ENCODE results near the gene SEC23B. TPM values are rescaled to one million over a fixed set of nuclear protein-coding genes. Genes with fewer than 3 reads are reported as not detected.

SEC23B gene
- total RNA-seq, 1 experiment from 2014 or later = 85.8 TPM

- Histone ChIP-seq H3K4me3 (replicated peaks in 1 of 2; ENCODE audit: low read depth in 1 of 2, low read length in 2 of 2) (no peak overlapping the region), H4K20me1 (ENCODE audit: insufficient read depth) (no peaks in the 10 kb centered on the region), H3K9me3 (ENCODE audit: control insufficient read depth in 1 of 2, insufficient read depth in 1 of 2, low read depth in 1 of 2, low read length in 2 of 2) (no peaks in the 10 kb centered on the region), H3K4me1 (ENCODE audit: control insufficient read depth in 1 of 2, insufficient read depth in 2 of 2, low read length in 2 of 2) (peaks cover 8 to 17% of the 10 kb centered on the region in 2 experiments; a peak in 3 of 4 replicates), H3K79me2 (ENCODE audit: insufficient read depth, low read length) (peaks cover 36% of the 10 kb centered on the region), H2AFZ (ENCODE audit: low read depth, low read length, poor library complexity, severe bottlenecking) (no peak overlapping the region), H3K36me3 (ENCODE audit: control insufficient read depth in 1 of 2, insufficient read depth in 2 of 2, low read length in 2 of 2) (no peaks in the 10 kb centered on the region; a peak in 1 of 4 replicates), H3K9ac (ENCODE audit: low read length) (no peak overlapping the region), H3K27me3 (ENCODE audit: insufficient read depth, low read length) (no peaks in the 10 kb centered on the region), H3K9me2 (ENCODE audit: insufficient read depth) (no peaks in the 10 kb centered on the region), H3K27ac (ENCODE audit: low read depth, low read length) (no peak overlapping the region), H3K4me2 (ENCODE audit: low read length) (no peak overlapping the region; the same call in 1 of the 2 replicates)
- ChIA-PET RAD21 (ENCODE audit: low non-redundant PET in 1 of 2, low total read pairs in 2 of 2, uncharacterized antibody in 2 of 2, unreplicated experiment in 2 of 2) (no interaction called here), CTCF (no interaction called here), POLR2A (no interaction called here)
- intact Hi-C loops (cut with micrococcal nuclease) = loop anchor here (5.0 kb wide), 1 partner anchor 83 kb away; the partner anchor contains the start of gene SEC23B
- BruUV-seq (replicated peaks) = no TSS peak
- no peak for TF ChIP-seq SIN3A (IDR thresholded peaks at IDR 0.05; ENCODE audit: low read depth)
- TF ChIP-seq YY1 (IDR thresholded peaks at IDR 0.05; ENCODE audit: extremely low read depth, insufficient replicate concordance, low read depth, low read length) = no peak
- TF ChIP-seq ATF3 (IDR thresholded peaks at IDR 0.05) = no peak
- no peak for TF ChIP-seq ZBTB33 (IDR thresholded peaks at IDR 0.05; ENCODE audit: extremely low read depth, insufficient replicate concordance, low read length)
- no peak for TF ChIP-seq EZH2phosphoT487 (IDR thresholded peaks at IDR 0.05; ENCODE audit: borderline replicate concordance)
- no peak for TF ChIP-seq ELF1 (IDR thresholded peaks at IDR 0.05; ENCODE audit: borderline replicate concordance, low read depth)
- no peak for TF ChIP-seq RAD21 (IDR thresholded peaks at IDR 0.05; ENCODE audit: low read depth)
- DNase-seq (ENCODE audit: low read depth, low spot score) (no peak), ATAC-seq (no peak)
These were observed 82.4 kb downstream of the SEC23B start for GRCh38 chr20:18589941-18590674.
